Purkinje cell (primary cell): ENCODE results near the gene RNF25. TPM values are rescaled to one million over a fixed set of nuclear protein-coding genes. Genes with fewer than 3 reads are reported as not detected.

Source experiments
- polyA plus RNA-seq: library from polyadenylated mRNA; unstranded; fragments of >200 nt; fragmentation: Nextera tagmentation; gene quantifications from 2 replicates; pipeline ENCODE4 v1.2.1, GENCODE V29; 2014

Gene RNF25
- polyA plus RNA-seq, result 1.6 and 2.1 TPM in 2 replicates

GRCh38 chr2:218671654-218672566 lies at the start of gene RNF25, which contains the start of gene STK36:
Gene RNF25, minus strand, starts transcription at chr2:218672002. Its CDS starts 32 bp downstream, at chr2:218671970.
Gene STK36, plus strand, starts transcription at chr2:218672086. Its CDS starts 744 bp downstream, at chr2:218672830.

GRCh38 chr2:218710687-218711549 lies 39.1 kb upstream of the RNF25 start, which contains the start of gene TTLL4:
Gene TTLL4, plus strand, starts transcription at chr2:218710835. Its CDS starts 26,842 bp downstream, at chr2:218737677.

GRCh38 chr2:218659258-218659987 lies 12.4 kb downstream of the RNF25 start, which contains the start of the genes BCS1L and ZNF142:
Gene BCS1L, plus strand, starts transcription at chr2:218659683. Its CDS starts 1,305 bp downstream, at chr2:218660988.
Gene ZNF142, minus strand, starts transcription at chr2:218659623. Its CDS starts 3,194 bp downstream, at chr2:218656429.

Other genes starting within 250 kb of the RNF25 start
- 4.2 and 6.2 TPM in 2 replicates for gene USP37, start 103.7 kb downstream of the RNF25 start, polyA plus RNA-seq
- 29.0 and 29.2 TPM in 2 replicates for gene CNOT9, start 103.2 kb downstream of the RNF25 start, polyA plus RNA-seq
- 12.3 and 13.9 TPM in 2 replicates for gene PLCD4, start 64.1 kb downstream of the RNF25 start, polyA plus RNA-seq
- 2.4 and 2.9 TPM in 2 replicates for gene ZNF142, start 12.4 kb downstream of the RNF25 start, polyA plus RNA-seq
- 32.2 and 68.1 TPM in 2 replicates for gene BCS1L, start 12.3 kb downstream of the RNF25 start, polyA plus RNA-seq
- 1.7 and 3.4 TPM in 2 replicates for gene STK36, start 84 bp upstream of the RNF25 start, polyA plus RNA-seq
- 11.6 and 20.7 TPM in 2 replicates for gene TTLL4, start 38.8 kb upstream of the RNF25 start, polyA plus RNA-seq
- 2.8 and 3.6 TPM in 2 replicates for gene CYP27A1, start 110.1 kb upstream of the RNF25 start, polyA plus RNA-seq
- gene PRKAG3, start 159.8 kb upstream of the RNF25 start, polyA plus RNA-seq, result not detected in 2 replicates
- not detected in 2 replicates for gene WNT6, start 187.8 kb upstream of the RNF25 start, polyA plus RNA-seq
- gene WNT10A, start 208.8 kb upstream of the RNF25 start, polyA plus RNA-seq, result not detected in 2 replicates